SJSA1 (cell line): ENCODE results near the gene METTL1. TPM values are rescaled to one million over a fixed set of nuclear protein-coding genes. Genes with fewer than 3 reads are reported as not detected.

Experiments used
- DNase-seq, 2 experiments: peaks; one replicate each; pipeline ENCODE4 v3.0.0-alpha.2; 2015 to 2020; ENCODE audit warnings: low spot score in 2 of 2, low read depth in 1 of 2
- H3K27ac ChIP-seq: fragments of 250-450 bp; sonication (Bioruptor Pico); 2 replicates; pipeline ENCODE4 v1.5.1; 2020; ENCODE audit warnings: mild to moderate bottlenecking, moderate library complexity
- H3K27me3 ChIP-seq: fragments of 250-450 bp; sonication (Bioruptor Pico); replicated peaks from 2 replicates; pipeline ENCODE4 v1.5.1; 2020; ENCODE audit warnings: mild to moderate bottlenecking, moderate library complexity
- H3K36me3 ChIP-seq: fragments of 250-450 bp; sonication (Bioruptor Pico); 2 replicates; pipeline ENCODE4 v1.5.1; 2020; ENCODE audit warnings: mild to moderate bottlenecking
- H3K4me1 ChIP-seq: fragments of 250-450 bp; sonication (Bioruptor Pico); replicated peaks from 2 replicates; pipeline ENCODE4 v1.6.1; 2021; ENCODE audit warnings: mild to moderate bottlenecking
- H3K4me3 ChIP-seq: fragments of 250-450 bp; sonication (Bioruptor Pico); 2 replicates; pipeline ENCODE4 v1.5.1; 2020; ENCODE audit warnings: mild to moderate bottlenecking
- H3K9me3 ChIP-seq: fragments of 250-450 bp; sonication (Bioruptor Pico); replicated peaks from 2 replicates; pipeline ENCODE4 v1.5.1; 2020; ENCODE audit warnings: mild to moderate bottlenecking
- total RNA-seq: library from RNA; depleted of rRNA; stranded (reverse); fragments of >200 nt; shearing (Covaris generic); gene quantifications from 2 replicates; pipeline ENCODE4 v1.2.3, GENCODE V29; 2014

The METTL1 gene
- total RNA-seq, 1 experiment from 2014 or later = 173 TPM

GRCh38 chr12:57751432-57751787 lies 20.5 kb downstream of the METTL1 start:
- H3K9me3 ChIP-seq = no peaks in the 10 kb centered on the region
- H3K4me3 ChIP-seq = peak overlapping the region; percentile 59
- DNase-seq = peak in 1 of 2 experiments; percentile 95

DNA sequence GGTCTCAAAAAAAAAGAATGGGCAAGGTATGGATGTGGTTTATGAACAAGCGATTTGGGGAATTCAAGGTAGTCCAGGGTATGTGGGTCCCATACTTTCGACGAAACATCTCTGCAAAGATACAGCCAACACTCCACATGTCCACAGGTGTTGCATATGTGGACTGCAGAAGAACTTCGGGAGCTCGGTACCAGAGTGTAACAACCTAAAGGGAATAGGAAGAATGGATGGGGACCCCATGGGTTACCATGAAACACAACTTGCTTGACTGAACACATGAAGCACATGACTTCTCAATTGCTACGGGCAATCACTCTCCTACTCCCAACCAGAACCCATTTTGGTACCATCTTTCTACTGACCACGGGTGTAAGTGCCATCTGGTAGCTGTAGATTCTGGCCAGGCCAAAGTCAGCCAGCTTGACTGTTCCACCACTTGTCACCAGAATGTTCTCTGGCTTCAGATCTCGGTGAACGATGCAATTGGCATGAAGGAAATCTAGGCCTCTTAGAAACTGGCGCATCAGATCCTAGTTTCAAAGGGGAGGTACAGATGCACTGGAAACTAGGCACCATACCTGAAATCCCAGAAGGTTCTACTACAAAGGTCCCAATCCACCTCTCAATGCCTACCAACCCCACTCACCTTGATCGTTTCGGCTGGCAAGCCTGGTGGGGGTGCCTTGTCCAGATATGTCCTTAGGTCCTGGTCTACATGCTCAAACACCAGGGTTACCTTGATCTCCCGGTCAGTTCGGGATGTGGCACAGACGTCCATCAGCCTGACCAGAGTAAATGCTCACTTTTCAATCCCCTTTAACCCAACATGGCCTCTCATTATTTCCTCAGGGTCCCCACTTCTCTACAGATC lies 21.1 kb downstream of the METTL1 start:
- H3K9me3 ChIP-seq = no peaks in the 10 kb centered on the region
- peaks cover 44% of the 10 kb centered on the region for H3K4me1 ChIP-seq
- H3K27me3 ChIP-seq = peaks cover 17% of the 10 kb centered on the region
- H3K36me3 ChIP-seq = peaks cover 60% of the 10 kb centered on the region
- peak overlapping the region; percentile 59 for H3K4me3 ChIP-seq
- peak; percentile 74 to 95 for DNase-seq
- H3K27ac ChIP-seq = peak overlapping the region; percentile 90

More at GRCh38 chr12:57751432-57751787, 20.5 kb downstream of the METTL1 start:
- Histone ChIP-seq H3K36me3 (peaks cover 54% of the 10 kb centered on the region), H3K27ac (peak overlapping the region; percentile 90), H3K4me1 (peaks cover 42% of the 10 kb centered on the region), H3K27me3 (peaks cover 23% of the 10 kb centered on the region)

- Histone ChIP-seq H3K27me3 (peaks cover 11% of the 10 kb centered on the region), H3K27ac (no peak overlapping the region), H3K4me3 (no peak overlapping the region), H3K36me3 (peaks cover 69% of the 10 kb centered on the region), H3K4me1 (peaks cover 48% of the 10 kb centered on the region), H3K9me3 (no peaks in the 10 kb centered on the region)
- DNase-seq = peak in 1 of 2 experiments; percentile 96
Measured at GRCh38 chr12:57749061-57749460, 22.8 kb downstream of the METTL1 start.

GRCh38 chr12:57746025-57746424 lies 25.9 kb downstream of the METTL1 start:
- Histone ChIP-seq H3K27me3 (peaks cover 31% of the 10 kb centered on the region), H3K27ac (no peak overlapping the region), H3K4me3 (no peak overlapping the region; the same call in 1 of the 2 replicates), H3K9me3 (no peaks in the 10 kb centered on the region), H3K36me3 (peaks cover 60% of the 10 kb centered on the region), H3K4me1 (peaks cover 30% of the 10 kb centered on the region)
- DNase-seq = no peak

DNA sequence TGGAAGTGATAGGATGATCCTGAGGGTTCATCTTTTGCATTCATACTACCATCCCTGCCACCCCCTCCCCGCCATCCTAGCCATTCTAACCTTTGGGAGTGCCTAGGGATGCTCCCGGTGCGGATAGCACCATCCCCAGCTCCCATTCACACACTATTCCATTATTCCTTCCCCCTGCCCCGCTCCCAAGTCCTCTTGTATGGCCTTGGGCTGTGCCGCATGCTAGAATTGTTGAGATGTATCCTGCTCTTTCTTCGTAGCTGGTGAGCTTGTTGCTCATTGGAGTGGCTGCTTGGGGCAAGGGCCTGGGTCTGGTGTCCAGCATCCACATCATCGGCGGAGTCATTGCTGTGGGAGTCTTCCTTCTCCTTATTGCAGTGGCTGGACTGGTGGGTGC lies 26.4 kb downstream of the METTL1 start:
- peaks cover 36% of the 10 kb centered on the region for H3K27me3 ChIP-seq
- peak overlapping the region; percentile 50 for H3K4me3 ChIP-seq
- H3K9me3 ChIP-seq = no peaks in the 10 kb centered on the region
- H3K4me1 ChIP-seq = peaks cover 24% of the 10 kb centered on the region
- peak overlapping the region; percentile 88 for H3K27ac ChIP-seq
- peaks cover 54% of the 10 kb centered on the region for H3K36me3 ChIP-seq
- DNase-seq = no peak

DNA sequence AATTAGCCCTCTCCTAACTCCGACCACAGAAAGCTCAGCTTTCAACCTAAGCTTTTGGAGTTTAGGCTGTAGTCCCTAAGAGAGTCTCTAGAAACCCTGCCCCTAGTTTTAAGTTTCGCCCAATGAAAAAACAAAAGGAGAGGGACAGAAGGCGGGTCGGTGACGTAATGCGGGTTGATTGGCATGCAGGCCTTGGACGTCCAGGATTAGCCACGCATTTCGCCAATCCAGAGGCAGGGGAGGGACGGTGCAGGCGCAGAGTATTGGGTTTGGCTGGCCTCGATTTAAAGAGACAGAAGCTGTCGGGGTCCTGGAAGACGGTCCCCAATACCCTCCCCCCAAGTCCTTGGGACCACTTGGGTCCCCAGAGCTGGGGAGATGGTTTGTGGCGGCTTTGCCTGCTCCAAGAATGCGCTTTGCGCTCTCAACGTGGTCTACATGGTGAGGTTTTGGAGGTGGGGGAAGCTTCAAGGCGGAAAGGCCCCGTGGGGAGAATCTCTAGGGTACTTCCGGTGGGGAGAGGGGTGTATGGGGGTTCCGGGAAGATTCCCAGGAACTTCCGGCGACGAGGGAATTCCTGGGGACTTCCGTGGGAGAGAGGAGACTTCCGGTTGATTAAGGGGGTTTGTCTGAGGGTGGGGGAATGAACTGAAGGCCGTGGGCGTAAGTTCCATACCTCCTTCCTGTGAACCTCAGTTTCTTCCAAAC lies 27.0 kb downstream of the METTL1 start, which contains the start of gene TSPAN31:
Gene TSPAN31 (plus strand): TSS at position 263 of the 708 bp plus-strand sequence. CDS start 116 bp downstream, at position 379.
- Histone ChIP-seq H3K27ac (peak within 1 kb of the TSS; percentile 88), H3K36me3 (peaks cover 50% of the 10 kb centered on the region), H3K9me3 (no peaks in the 10 kb centered on the region), H3K4me3 (peak within 1 kb of the TSS; percentile 50), H3K4me1 (peaks cover 24% of the 10 kb centered on the region), H3K27me3 (peaks cover 42% of the 10 kb centered on the region)
- peak in 1 of 2 experiments; percentile 100 for DNase-seq

GRCh38 chr12:57744194-57744776 lies 27.6 kb downstream of the METTL1 start:
- no peak for DNase-seq
- Histone ChIP-seq H3K36me3 (peaks cover 44% of the 10 kb centered on the region), H3K27me3 (peaks cover 48% of the 10 kb centered on the region), H3K4me1 (peaks cover 24% of the 10 kb centered on the region), H3K27ac (peak overlapping the region; percentile 88), H3K4me3 (peak overlapping the region; percentile 50), H3K9me3 (no peaks in the 10 kb centered on the region)

DNA sequence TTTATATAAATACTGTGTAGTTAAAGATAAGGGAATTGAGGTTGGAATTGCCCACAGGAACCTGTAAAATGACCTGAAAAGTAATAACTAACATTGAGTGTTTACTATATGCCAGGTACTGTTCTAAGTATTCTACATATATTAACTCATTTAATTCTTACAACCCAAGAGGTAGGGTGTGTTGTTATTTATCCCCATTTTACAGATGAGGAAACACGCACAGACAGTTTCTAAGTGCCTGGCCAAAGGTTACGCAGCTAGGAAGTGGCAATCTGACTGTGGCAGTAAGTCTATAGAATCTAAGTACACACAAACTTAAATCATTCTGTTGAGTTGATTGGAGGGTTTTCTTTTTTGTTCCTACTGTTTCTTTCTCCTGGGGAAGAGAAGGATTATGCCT lies 28.1 kb downstream of the METTL1 start:
- no peak overlapping the region for H3K27ac ChIP-seq
- DNase-seq = peak in 1 of 2 experiments; percentile 69
- peaks cover 24% of the 10 kb centered on the region for H3K4me1 ChIP-seq
- peaks cover 39% of the 10 kb centered on the region for H3K36me3 ChIP-seq
- peak overlapping the region; percentile 50 for H3K4me3 ChIP-seq
- peaks cover 54% of the 10 kb centered on the region for H3K27me3 ChIP-seq
- no peaks in the 10 kb centered on the region for H3K9me3 ChIP-seq

GRCh38 chr12:57741844-57742738 lies 29.8 kb downstream of the METTL1 start:
- peak; percentile 76 to 87 for DNase-seq

DNA sequence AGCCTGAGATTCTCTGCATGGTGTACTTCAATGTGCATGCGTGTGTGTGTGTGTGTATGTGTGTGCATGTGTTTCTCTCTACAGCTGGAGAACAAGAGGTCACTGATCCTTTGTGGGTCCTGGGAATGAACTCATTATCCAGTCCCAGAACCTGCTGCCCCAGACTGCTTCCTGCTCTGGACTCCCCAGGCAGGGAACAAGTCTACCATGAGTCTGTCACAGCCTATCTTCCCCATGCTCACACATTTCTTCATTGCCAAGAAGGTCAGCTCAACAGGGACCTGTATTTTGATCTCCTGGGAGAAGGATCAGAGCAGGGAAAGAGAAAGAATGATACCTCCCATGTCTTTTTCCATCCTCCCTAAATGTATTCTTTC lies 30.5 kb downstream of the METTL1 start:
- H3K27ac ChIP-seq = no peak overlapping the region
- peaks cover 12% of the 10 kb centered on the region for H3K9me3 ChIP-seq
- peaks cover 41% of the 10 kb centered on the region for H3K4me1 ChIP-seq
- peaks cover 75% of the 10 kb centered on the region for H3K27me3 ChIP-seq
- H3K36me3 ChIP-seq = peaks cover 23% of the 10 kb centered on the region
- DNase-seq = peak in 1 of 2 experiments; percentile 84
- no peak overlapping the region for H3K4me3 ChIP-seq

More at GRCh38 chr12:57741844-57742738, 29.8 kb downstream of the METTL1 start:
- no peak overlapping the region for H3K27ac ChIP-seq
- H3K27me3 ChIP-seq = peaks cover 68% of the 10 kb centered on the region
- H3K9me3 ChIP-seq = peaks cover 10% of the 10 kb centered on the region
- no peak overlapping the region for H3K4me3 ChIP-seq
- peaks cover 30% of the 10 kb centered on the region for H3K36me3 ChIP-seq
- H3K4me1 ChIP-seq = peaks cover 34% of the 10 kb centered on the region

GRCh38 chr12:57740656-57741412 lies 31.1 kb downstream of the METTL1 start:
- Histone ChIP-seq H3K27me3 (peaks cover 81% of the 10 kb centered on the region), H3K4me3 (no peak overlapping the region), H3K4me1 (peaks cover 41% of the 10 kb centered on the region), H3K27ac (no peak overlapping the region), H3K36me3 (peaks cover 17% of the 10 kb centered on the region), H3K9me3 (peaks cover 12% of the 10 kb centered on the region)
- DNase-seq = peak; percentile 75 to 83

DNA sequence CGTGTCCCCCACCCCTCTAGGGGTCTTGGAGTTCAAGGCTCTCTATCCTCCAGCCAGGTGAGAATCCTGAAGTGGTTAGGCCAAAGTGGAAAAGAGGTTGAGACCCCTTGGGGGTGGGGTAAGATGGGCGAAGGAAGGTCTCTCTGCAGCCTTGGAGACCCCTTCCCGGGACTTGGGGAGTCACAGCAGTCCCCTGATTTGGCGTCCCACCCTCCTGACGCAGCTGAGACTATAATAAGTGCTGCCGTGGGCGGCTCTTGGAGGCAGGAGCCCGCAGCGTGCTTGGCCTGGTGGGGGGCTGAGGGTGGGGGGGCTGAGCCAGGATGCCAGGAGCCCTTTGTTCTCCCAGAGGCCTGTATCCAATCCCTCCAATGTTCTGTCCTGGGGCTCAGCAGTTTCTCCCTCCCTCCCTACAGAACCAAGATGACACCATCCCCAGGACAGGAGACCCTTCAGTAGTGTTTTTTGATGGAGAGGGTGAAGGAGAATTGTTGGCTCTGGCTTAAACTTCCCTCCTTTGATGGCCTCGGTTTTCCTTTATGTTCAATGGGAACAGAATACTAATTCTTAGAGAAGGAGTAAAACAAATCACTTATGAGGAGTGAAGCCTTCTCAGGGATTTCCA lies 31.9 kb downstream of the METTL1 start:
- peaks cover 12% of the 10 kb centered on the region for H3K9me3 ChIP-seq
- peaks cover 9% of the 10 kb centered on the region for H3K36me3 ChIP-seq
- peaks cover 89% of the 10 kb centered on the region for H3K27me3 ChIP-seq
- no peak overlapping the region for H3K27ac ChIP-seq
- peaks cover 36% of the 10 kb centered on the region for H3K4me1 ChIP-seq
- no peak overlapping the region for H3K4me3 ChIP-seq
- DNase-seq = peak; percentile 71 to 81
